ENCODE results near the gene MLLT10. TPM values are rescaled to one million over a fixed set of nuclear protein-coding genes. Genes with fewer than 3 reads are reported as not detected.

MLLT10 gene
- total RNA-seq (ENCODE audit: low replicate concordance): 55.7 and 61.3 TPM in 2 replicates

DNA sequence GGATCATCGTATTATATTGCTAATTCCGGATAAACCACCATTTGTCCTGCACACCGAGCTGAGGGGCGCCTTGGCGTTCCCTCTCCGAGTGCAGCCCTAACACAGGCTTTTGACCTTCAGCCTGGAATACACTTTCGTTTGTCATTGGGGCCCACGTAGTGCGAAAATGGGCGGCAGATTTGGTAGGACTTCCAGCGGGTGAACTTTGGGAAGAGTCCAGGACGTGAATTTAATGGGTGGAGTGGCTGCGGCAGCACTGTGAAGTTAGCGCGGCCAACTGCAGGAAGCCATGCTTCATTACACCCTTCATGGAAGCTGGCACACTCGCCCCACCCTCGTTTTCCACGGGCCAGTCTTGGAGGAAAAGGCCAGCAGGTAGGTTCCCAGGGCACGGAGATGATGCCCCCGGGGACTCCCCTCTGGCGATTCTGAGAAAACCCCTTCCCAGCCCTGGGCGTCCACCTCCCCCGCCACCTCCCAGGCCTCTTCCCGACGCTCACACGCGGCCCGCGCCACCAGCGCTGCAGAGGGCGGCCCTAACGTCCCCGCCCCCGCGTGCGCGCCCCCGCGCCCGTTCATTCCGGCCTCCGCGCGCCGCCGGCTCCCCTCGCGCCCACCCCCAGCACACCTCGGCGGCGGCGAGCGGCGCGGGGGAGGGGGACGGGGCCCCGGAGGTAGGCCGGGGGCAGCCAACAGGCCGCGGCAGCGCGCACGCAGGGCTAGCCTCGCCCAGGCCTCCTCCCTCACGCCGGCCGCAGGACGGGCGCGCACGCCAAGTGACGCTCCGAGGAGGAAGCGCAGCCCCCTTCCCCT lies at the start of gene MLLT10:
TSS of gene MLLT10 (plus strand) at position 766 of the 813 bp plus-strand sequence. CDS start 413 bp downstream, outside the sequence.
- Histone ChIP-seq H3K4me3 (peak within 1 kb of the TSS; percentile 53), H3K9me3 (ENCODE audit: low read depth) (no peaks in the 10 kb centered on the region)

DNA sequence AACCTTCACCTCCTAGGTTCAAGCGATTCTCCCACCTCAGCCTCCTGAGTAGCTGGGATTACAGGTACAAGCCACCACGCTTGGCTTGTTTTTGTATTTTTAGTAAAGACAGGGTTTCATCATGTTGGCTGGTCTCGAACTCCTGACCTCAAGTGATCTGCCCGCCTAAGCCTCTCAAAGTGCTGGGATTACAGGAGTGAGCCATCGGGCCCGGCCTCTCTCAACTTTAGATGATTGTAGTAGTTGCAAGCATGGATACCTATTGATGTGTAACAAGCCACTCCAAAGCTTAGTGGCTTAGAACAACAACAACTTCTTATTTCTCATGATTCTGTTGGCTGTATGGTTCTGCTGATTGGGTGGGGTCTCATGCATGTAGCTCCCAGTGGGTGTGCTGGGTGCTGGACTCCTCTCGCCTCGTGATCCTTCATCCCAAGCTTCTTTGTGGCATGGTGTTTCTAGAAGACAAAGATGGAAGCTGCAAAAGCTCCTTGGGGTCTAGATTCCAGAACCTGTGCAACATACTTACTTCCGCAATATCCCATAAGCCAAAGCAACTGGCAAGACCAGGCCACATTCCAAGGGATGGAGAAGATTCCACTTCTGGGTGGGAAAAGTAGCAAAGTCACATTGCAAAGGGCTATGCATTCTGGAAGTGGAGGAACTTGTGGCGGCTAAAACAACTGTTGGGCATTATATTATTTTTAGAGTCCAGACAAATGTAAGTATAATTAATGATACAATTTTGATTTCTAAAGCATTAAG lies 46.4 kb upstream of the MLLT10 start:
- no peak overlapping the region for H3K27ac Mint-ChIP-seq

More for the DNA sequence above, at the start of gene MLLT10:
- no peaks in the 10 kb centered on the region for H3K9me3 Mint-ChIP-seq
- Histone ChIP-seq H3K4me2 (peak within 1 kb of the TSS; percentile 95), H3K27me3 (no peaks in the 10 kb centered on the region), H3K9ac (no peak within 1 kb of the TSS), H3K4me1 (peaks cover 51% of the 10 kb centered on the region), H3K27ac (peak within 1 kb of the TSS; percentile 95), H2AFZ (replicated peaks) (no peak within 1 kb of the TSS), H4K20me1 (ENCODE audit: low read depth) (peaks cover 41% of the 10 kb centered on the region), H3K36me3 (peaks cover 3% of the 10 kb centered on the region), H3F3A (ENCODE audit: low read depth) (peaks cover 60% of the 10 kb centered on the region), H3K79me2 (ENCODE audit: low read depth) (peaks cover 98% of the 10 kb centered on the region)
- peaks cover 5% of the 10 kb centered on the region for H3K36me3 Mint-ChIP-seq
- peak within 1 kb of the TSS; percentile 89 for H3K27ac Mint-ChIP-seq
- TF ChIP-seq, protein P1, sequence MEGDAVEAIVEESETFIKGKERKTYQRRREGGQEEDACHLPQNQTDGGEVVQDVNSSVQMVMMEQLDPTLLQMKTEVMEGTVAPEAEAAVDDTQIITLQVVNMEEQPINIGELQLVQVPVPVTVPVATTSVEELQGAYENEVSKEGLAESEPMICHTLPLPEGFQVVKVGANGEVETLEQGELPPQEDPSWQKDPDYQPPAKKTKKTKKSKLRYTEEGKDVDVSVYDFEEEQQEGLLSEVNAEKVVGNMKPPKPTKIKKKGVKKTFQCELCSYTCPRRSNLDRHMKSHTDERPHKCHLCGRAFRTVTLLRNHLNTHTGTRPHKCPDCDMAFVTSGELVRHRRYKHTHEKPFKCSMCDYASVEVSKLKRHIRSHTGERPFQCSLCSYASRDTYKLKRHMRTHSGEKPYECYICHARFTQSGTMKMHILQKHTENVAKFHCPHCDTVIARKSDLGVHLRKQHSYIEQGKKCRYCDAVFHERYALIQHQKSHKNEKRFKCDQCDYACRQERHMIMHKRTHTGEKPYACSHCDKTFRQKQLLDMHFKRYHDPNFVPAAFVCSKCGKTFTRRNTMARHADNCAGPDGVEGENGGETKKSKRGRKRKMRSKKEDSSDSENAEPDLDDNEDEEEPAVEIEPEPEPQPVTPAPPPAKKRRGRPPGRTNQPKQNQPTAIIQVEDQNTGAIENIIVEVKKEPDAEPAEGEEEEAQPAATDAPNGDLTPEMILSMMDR (IDR thresholded peaks at IDR 0.05): peak; percentile 18
- no peak for TF ChIP-seq EZH2phosphoT487 (IDR thresholded peaks at IDR 0.05)
- no peak for TF ChIP-seq EZH2 (IDR thresholded peaks at IDR 0.05)
- DNase-seq (ENCODE audit: low spot score): peak; percentile 99
- H3K4me1 Mint-ChIP-seq: peaks cover 30% of the 10 kb centered on the region
- peak within 1 kb of the TSS; percentile 92 for H3K4me3 Mint-ChIP-seq
- H3K27me3 Mint-ChIP-seq (ENCODE audit: insufficient read depth, low read depth): peaks cover 2% of the 10 kb centered on the region

DNA sequence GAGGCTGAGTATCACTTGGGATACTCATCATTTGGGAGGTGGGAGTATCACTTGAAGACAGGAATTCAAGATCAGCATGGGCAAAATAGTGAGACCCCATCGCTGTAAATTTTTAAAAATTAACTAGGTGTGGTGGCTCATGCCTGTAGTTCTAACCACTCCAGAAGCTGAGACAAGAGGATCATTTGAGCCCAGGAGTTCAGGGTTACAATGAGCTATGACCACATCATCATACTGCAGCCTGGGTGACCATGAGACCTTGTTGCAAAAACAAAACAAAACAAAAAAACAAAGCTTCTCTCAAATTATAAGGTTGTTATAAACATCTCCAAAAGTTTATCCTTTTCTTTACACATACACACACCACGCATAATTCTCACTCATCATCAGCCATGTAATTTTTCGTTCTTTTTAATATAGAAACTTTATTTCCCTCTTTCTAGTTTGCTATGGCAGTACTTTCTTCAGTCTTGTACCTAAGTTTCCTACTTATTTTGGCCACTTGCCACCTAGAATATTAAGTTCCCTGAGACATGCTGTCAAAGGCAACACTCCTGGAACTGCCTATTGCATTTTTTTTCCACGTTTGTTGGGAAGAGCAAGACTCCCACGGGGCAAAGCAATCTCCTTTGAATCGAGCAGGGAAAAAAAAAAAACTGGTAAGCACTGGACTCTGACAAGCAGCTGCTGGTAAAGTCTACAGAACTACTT lies 45.6 kb upstream of the MLLT10 start:
- peaks cover 6% of the 10 kb centered on the region for H3K36me3 Mint-ChIP-seq
- DNase-seq (ENCODE audit: low spot score): no peak

More for the DNA sequence above, 46.4 kb upstream of the MLLT10 start:
- peaks cover 24% of the 10 kb centered on the region for H3F3A ChIP-seq (ENCODE audit: low read depth)
- no peak overlapping the region for H3K27ac ChIP-seq
- DNase-seq (ENCODE audit: low spot score): no peak
- H3K4me3 Mint-ChIP-seq: no peak overlapping the region
- H3K4me3 ChIP-seq: no peak overlapping the region
- TF ChIP-seq, protein P1 (IDR thresholded peaks at IDR 0.05): no peak
- TF ChIP-seq EZH2 (IDR thresholded peaks at IDR 0.05) (no peak), EZH2phosphoT487 (IDR thresholded peaks at IDR 0.05) (no peak)
- H3K4me1 ChIP-seq: peaks cover 12% of the 10 kb centered on the region
- no peak overlapping the region for H2AFZ ChIP-seq (replicated peaks)
- no peak overlapping the region for H3K9ac ChIP-seq
- peaks cover 20% of the 10 kb centered on the region for H3K79me2 ChIP-seq (ENCODE audit: low read depth)
- no peaks in the 10 kb centered on the region for H3K27me3 ChIP-seq
- peaks cover 6% of the 10 kb centered on the region for H3K36me3 Mint-ChIP-seq
- no peaks in the 10 kb centered on the region for H3K9me3 ChIP-seq (ENCODE audit: low read depth)
- no peaks in the 10 kb centered on the region for H4K20me1 ChIP-seq (ENCODE audit: low read depth)
- H3K4me1 Mint-ChIP-seq: peaks cover 33% of the 10 kb centered on the region
- H3K9me3 Mint-ChIP-seq: peaks cover 2% of the 10 kb centered on the region
- no peaks in the 10 kb centered on the region for H3K27me3 Mint-ChIP-seq (ENCODE audit: insufficient read depth, low read depth)
- H3K4me2 ChIP-seq: no peak overlapping the region
- H3K36me3 ChIP-seq: no peaks in the 10 kb centered on the region

More for the DNA sequence above, 45.6 kb upstream of the MLLT10 start:
- Histone ChIP-seq H3K27ac (peak overlapping the region; percentile 17), H3K4me2 (peak overlapping the region; percentile 15), H3K79me2 (ENCODE audit: low read depth) (peaks cover 28% of the 10 kb centered on the region), H3K4me1 (peaks cover 12% of the 10 kb centered on the region), H3K4me3 (no peak overlapping the region), H3F3A (ENCODE audit: low read depth) (peaks cover 30% of the 10 kb centered on the region), H3K27me3 (no peaks in the 10 kb centered on the region), H3K9ac (no peak overlapping the region), H3K36me3 (no peaks in the 10 kb centered on the region), H3K9me3 (ENCODE audit: low read depth) (no peaks in the 10 kb centered on the region), H4K20me1 (ENCODE audit: low read depth) (no peaks in the 10 kb centered on the region), H2AFZ (replicated peaks) (no peak overlapping the region)
- no peaks in the 10 kb centered on the region for H3K27me3 Mint-ChIP-seq (ENCODE audit: insufficient read depth, low read depth)
- peak overlapping the region; percentile 41 for H3K4me3 Mint-ChIP-seq
- H3K4me1 Mint-ChIP-seq: peaks cover 39% of the 10 kb centered on the region
- peaks cover 2% of the 10 kb centered on the region for H3K9me3 Mint-ChIP-seq
- TF ChIP-seq, protein P1 (IDR thresholded peaks at IDR 0.05): no peak
- TF ChIP-seq EZH2phosphoT487 (IDR thresholded peaks at IDR 0.05) (no peak), EZH2 (IDR thresholded peaks at IDR 0.05) (no peak)
- peak overlapping the region; percentile 88 for H3K27ac Mint-ChIP-seq

Measured in neural progenitor cell (in vitro differentiated cells).